Kidney tubule cell (primary cell): Measurements from ENCODE around the gene ACTL8.
A peak's percentile ranks its signal among the peaks of the same experiment; 100 is the strongest.

ENCODE experiments used
- DNase-seq: peaks from one replicate; pipeline ENCODE4 v3.0.0-alpha.2; 2018; ENCODE audit warnings: low spot score

The ACTL8 gene

GRCh38 chr1:17755120-17755519, at the start of gene ACTL8:
Gene ACTL8 (plus strand): TSS chr1:17755333. CDS start chr1:17823009, 67,676 bp downstream.
- DNase-seq, result no peak

DNA sequence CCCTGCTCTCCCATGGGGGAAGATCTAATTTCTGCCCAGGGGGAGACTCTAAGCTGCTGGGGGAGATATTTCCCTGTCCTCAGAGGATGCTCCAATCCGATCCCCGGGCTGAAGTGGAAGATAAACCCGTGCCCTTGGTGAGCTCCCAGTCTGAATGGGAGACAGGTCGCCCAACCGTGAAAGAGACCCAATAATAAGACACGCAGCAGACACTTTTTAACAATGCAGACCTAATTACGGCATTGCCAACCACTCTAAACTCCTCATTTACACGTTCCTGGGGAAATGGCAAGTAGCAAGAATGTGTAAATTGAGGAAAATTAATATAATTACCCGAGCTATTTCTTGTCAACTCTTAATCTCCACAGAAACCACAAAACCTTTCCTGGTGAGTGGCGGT, 48.7 kb upstream of the ACTL8 start:
- no peak for DNase-seq

DNA sequence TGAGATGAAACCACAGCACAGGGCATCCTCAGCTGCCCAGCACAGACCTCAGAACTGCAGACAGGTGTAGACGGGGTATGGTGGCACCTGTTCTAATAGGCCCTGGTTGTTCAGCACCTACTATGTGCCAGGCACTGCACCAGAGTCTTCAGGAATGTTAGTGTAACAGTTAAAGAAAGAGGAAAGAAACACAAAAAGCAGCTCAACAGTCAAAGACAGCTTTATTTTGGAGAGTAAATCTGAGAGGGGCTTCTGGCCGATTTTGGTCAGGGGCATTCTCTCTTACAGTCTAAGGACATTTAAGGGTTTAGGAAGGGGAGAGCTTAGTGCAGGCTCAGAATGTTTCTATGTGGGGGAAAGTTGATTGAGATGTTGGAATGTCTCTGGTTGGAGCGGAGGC, 45.2 kb upstream of the ACTL8 start:
- no peak for DNase-seq

DNA sequence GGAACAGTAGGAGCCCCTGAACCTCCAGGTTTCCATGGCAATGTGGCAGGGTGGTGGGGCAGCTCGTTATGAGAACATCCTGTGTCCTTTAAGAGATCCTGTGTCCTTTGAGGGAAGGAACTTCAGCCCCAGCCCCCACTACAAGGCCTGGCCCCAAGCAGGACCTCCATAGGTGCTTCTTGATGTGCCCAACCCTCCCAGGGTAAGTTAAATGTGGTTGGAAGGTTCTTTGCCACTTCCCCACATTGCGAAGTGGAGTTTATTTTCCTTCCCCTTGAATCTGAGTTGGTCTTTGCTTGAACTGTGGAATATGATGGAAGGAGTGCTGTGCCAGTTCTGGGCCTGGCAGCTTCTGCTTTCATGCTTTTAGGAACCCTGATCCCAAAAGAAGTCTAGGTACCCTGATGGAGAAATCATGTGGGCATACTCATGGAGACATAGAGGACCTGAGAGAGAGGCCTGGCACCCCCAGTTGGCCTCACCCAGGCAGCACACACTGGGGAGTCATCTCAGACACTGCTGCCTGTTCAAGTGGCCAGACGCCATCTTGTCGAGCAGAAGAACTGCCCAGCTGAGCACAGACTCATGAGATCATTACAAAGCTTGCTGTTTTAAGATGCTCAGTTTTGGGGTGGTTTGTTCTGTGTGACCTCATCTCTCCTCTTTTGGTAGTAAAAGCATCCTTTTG, 44.1 kb upstream of the ACTL8 start:
- DNase-seq, result no peak

DNA sequence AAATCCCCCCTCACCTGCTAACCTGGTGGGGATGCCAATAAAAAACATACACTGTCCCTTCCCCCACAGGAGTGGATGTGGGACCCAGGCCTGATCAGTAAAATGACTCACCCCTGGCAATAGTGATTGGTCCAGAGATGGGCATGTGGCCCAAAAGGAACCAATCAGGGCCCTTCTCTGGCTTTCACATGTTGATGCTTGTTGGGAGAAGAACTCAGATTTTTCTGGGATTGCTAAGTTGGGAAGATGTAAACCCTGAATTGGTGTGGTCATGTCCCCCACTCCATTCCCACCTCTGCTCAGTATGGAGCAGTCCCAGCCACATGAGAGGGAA, 43.6 kb upstream of the ACTL8 start:
- DNase-seq, result no peak

DNA sequence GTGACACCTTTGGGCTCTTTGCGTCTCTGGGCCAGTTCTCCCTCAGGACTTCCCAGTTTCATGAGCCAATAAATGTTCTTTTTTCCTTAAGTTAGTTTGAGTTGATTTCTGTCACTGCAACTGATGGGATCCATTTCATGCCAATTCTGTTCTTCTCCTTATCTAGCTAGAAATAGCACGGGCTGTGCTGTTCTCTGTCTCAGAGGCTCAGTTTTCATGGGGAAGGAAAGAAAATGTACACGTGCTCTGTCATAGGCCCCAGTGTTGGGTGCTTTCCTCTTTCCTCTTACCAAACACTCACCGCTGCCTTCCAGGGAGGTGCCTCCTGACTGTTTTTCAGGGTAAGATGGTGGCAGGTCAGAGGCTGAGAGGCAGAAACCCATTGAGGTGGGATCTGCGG, 43.2 kb upstream of the ACTL8 start:
- DNase-seq, result no peak

GRCh38 chr1:17713993-17714392, 41.1 kb upstream of the ACTL8 start:
- DNase-seq, result no peak

- DNase-seq, result peak; percentile 17
These were observed 37.3 kb upstream of the ACTL8 start for GRCh38 chr1:17717594-17718535.

GRCh38 chr1:17719874-17720273, 35.3 kb upstream of the ACTL8 start:
- DNase-seq, result peak; percentile 22

DNA sequence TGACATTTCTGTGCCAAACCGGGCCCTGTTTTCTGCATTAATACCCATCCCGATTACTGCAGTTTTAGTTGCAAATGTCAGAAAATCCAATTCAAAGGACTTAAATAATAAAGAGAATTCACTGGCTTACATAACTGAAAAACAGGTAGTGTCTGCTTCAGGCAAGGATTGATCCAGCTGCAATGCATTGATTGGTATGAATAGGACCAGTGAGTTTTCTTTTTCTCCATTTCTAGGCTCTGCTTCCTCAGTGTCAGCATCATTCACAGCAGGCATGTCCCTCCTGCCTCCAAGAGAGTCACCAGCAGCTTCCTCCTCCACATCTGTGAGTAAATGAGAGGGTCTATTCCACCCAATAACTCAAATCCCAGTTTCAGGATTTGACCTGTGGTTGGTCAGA, 33.7 kb upstream of the ACTL8 start:
- DNase-seq, result no peak

DNA sequence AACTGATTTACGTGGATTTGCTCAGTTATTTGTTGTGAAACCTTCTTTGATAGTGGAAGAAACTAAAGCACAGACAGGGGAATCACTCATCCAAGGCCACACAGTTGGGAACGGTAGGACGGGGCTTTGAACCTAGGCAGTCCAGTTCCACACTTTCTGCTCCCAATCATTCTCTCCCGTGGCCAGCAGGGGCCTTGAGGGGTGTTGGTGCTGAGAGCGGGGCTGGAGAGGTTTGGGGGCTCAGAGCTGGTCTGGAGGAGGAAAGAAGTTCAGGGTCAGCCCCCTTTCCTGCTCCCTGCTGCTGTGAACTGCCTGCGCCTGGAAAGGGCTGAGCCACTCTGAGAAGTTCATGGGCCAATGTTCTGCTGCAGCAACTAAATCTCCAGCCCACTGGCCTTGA, 31.4 kb upstream of the ACTL8 start:
- no peak for DNase-seq

DNA sequence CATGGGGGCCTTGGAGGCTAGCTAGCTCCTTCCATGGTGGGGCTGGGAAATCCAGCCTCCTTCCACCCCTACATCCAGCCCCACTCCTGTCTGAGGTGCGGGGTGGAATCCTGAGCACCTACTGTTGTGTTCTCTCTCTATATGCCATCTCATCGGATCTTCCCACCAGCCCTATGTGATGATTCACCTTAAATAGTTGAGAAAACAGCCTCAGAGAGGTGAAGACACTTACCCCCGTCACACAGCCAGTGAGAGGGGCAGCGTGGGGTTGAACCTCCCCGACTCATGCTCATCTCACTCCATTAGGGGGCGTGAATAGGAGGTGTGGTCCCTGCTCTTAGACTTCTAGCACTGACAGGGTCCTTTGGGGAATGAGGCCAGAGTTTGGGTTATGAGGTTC, 31.0 kb upstream of the ACTL8 start:
- DNase-seq, result no peak

GRCh38 chr1:17725084-17725719, 29.9 kb upstream of the ACTL8 start:
- peak; percentile 24 for DNase-seq

DNA sequence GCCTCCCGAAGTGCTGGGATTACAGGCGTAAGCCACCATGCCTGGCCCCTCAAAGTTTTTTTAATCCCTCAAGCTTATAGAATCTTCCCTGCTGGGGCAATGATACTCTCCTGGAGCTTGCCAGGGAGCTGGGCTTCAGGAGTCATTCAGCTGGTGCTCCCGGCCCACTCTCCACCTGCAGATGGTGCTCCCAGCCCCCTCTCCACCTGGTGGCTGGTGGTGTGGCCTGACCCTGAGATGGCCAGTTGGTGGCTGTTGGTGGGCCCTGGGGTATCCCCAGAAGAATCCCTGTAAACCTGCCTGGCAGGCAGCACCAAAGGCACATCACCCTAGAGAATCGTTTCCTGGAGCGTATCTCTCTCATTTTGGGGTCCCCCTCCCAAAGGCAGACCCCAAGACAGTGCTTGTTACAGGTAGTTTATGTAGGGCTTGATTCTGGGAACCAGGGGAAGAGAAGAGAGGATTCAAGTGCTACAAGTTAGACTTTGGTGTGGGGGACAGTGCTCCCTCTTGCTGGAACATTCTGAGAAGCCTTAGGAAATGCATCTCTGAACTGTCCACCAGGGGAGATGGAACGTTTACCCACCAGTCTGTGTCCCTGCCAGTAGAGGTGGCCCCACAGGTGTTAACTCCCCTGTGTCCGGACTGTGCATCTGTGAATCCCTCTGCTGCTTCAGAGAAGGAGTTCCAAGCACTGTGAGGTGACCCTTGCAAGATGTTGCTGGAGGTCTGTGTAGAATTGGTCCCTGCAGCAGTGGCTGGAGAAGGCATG, 29.1 kb upstream of the ACTL8 start:
- DNase-seq, result no peak

DNA sequence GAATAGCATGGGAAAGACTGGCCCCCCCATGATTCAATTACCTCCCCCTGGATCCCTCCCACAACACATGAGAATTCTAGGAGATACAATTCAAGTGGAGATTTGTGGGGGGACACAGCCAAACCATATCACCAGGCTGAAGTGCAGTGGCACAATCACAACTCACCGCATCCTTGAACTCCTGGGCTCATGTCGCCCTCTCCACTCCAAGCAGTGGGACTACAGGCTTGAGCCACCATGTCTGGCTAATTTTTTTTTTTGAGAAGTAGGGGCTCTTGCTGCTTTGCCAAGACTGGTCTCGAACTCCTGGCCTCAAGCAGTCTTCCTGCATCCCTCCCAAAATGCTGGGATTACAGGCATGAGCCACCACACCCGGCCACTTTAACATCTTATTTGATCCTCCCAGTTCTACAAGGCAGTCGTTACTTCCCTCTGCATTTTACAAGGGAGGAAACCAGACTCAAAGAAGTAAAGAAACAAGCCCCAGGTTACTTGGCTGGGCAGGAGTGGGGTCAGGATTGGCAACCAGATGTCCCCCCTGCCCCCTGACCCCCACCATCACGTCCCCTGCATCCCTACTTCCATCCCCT, 26.9 kb upstream of the ACTL8 start:
- DNase-seq, result no peak

DNA sequence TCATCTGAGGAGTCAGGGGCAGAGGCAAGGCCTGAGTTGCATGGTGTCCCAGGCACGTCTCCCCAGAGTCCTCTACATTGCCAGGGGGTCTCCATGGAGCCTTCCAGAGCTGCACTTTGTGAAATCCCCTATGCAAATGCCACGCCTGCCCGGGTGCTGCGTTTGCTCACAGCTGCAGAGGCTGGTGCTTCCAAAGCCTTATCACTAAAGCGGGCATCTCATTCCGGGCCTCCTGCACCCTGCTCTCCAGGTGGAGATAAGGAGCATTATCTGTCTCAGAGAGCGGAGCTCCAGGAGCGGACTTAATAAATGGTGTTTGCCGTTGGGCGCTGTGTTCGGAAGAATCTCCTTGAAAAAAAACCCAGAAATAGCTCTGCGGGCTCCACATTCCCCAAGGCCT, 25.9 kb upstream of the ACTL8 start:
- DNase-seq, result no peak

GRCh38 chr1:17729909-17730308, 25.2 kb upstream of the ACTL8 start:
- DNase-seq, result no peak

DNA sequence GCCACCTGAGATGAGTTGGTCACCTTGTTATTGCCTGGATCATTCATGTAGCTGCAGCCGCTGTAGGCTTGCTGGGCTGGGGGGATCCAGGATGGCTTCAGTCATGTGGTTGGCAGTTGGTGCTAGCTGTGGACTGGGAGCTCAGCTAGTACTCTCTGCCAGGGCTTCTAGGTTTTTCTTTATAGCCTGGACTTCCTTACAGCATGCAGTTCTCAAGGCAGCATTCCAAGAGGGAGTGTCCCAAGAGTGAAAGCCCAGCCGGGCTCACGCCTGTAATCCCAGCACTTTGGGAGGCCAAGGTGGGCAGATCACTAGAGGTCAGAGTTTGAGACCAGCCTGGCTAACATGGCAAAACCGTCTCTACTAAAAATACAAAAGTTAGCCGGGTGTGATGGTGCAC, 23.7 kb upstream of the ACTL8 start:
- no peak for DNase-seq

DNA sequence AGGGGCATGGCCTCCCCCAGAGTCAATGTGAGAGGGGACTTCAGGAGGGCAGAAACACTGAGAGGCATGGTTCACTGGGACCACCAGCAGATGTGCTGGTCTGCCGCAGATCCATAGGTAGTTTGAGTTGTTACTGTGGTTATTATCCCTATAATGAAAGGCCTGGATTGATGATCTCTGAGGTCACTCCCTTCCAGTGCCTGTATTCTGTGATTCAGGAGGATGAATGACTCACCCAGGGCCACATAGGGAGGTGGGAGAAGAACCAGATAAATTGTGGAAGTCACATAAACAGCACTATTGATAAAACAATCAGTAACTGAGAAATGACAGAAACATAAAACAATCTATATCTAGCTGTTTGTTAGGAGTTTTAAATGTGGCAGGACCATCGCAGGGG, 22.7 kb upstream of the ACTL8 start:
- DNase-seq, result peak; percentile 46

DNA sequence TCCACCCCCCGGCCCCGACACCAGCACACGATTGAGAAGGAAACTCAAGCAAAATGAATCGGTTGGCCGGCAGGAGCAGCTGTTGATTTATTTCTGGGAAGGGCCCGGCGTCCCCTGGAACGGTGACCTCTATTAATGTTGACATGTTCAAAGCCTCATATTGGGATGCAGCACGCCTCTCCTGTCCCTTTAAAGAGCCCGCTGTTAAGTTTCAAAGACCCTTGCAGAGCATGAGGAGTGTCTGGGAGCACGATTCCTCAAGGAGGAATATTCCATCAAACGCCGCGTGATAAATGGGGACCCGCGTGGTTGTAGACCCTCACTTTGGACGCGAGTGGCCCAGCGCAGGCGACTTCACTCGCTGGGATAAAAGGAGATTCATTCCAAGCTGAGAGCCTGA, 21.5 kb upstream of the ACTL8 start:
- no peak for DNase-seq

- no peak for DNase-seq
These were observed 20.5 kb upstream of the ACTL8 start for GRCh38 chr1:17734609-17735008.

DNA sequence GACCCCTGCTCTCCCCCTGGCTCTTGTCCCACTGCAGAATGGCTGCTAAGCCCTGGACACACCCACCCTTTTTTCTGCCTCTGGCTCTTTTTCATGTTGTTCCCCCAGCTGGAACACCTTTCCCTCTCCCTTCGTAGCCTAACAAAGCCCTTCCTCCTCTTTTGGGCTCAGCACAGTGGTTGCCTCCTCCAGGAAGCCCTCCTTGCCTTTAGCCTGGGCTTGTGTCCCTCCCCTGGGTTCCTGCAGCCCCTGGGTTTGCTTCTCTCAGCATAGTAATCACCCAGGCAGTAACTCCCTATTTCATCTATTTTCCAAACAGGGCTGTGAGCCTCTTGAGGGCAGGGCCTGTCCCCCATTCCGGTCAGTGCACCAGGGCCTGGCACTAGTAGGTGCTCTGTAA, 19.8 kb upstream of the ACTL8 start:
- DNase-seq, result no peak
